Measurements from ENCODE around the gene CRIM1.

CRIM1 gene

DNA sequence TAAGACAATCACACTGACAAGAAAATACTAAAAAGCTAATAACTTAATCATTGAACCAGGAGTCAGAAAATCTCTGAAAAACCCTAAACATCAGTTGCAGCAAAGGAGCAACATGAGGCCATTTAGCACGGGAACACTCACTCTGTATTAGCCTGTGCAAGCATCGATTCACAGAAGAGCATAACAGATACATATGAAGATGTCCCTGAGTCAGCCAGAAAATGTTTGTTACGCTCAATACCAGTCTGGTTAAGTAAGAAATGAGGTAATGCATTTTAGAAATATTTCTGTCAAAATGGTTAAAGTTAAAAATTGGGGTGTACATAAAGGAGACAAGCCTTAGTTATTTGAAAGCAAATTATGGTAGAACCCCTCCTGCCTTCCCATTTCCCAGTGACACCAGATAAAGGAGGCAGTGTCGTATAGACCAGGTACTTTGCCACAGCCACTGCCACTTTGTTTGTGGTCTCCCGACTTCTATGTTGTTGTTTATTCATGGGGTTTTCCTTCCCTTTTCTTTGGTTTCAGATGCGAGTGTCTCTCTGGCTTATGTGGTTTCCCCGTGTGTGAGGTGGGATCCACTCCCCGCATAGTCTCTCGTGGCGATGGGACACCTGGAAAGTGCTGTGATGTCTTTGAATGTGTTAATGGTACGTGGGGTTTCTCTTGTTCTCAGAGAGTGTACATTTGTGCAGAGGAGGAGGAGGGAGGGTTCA, 108.6 kb downstream of the CRIM1 start:
- DNase-seq (ENCODE audit: low read depth, low spot score): no peak
- TF ChIP-seq SUZ12 (IDR thresholded peaks at IDR 0.05; ENCODE audit: extremely low read depth, insufficient read depth, insufficient read length) (no peak), ZNF274 (IDR thresholded peaks at IDR 0.05; ENCODE audit: low read depth, low read length) (no peak), YY1 (IDR thresholded peaks at IDR 0.05; ENCODE audit: insufficient read depth, insufficient read length) (no peak)
- Histone ChIP-seq H3K4me1 (ENCODE audit: insufficient read depth, insufficient read length) (peaks cover 4% of the 10 kb centered on the region), H3K9ac (ENCODE audit: insufficient read length, low read depth) (no peak overlapping the region), H3K27me3 (ENCODE audit: insufficient read depth, insufficient read length) (no peaks in the 10 kb centered on the region), H3K9me3 (ENCODE audit: insufficient read depth, low read length) (no peaks in the 10 kb centered on the region), H3K4me3 (ENCODE audit: insufficient read length, low read depth) (no peak overlapping the region), H3K36me3 (ENCODE audit: insufficient read depth, insufficient read length, low read length) (peaks cover 51% of the 10 kb centered on the region)

DNA sequence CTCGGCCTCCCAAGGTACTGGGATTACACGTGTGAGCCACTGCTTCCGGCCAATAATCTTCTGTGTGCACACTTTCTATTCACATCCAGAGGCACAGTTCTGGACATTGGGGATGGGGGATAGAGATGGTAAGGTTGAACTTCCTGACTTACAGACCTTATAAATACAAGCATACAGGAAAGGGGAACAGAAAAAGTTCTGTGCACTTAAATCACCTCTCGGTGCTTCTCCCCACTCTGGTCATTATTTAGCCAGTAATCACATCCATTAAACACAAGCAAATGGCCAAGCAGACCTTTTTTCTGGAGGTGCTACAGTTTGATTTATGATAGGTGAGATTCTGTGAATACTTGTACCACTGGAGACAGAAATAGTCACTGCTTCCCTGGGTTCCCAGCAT, 110.6 kb downstream of the CRIM1 start:
- H3K4me1 ChIP-seq (ENCODE audit: insufficient read depth, insufficient read length): no peaks in the 10 kb centered on the region
- TF ChIP-seq YY1 (IDR thresholded peaks at IDR 0.05; ENCODE audit: insufficient read depth, insufficient read length): no peak
- no peak for TF ChIP-seq SUZ12 (IDR thresholded peaks at IDR 0.05; ENCODE audit: extremely low read depth, insufficient read depth, insufficient read length)
- TF ChIP-seq ZNF274 (IDR thresholded peaks at IDR 0.05; ENCODE audit: low read depth, low read length): no peak

DNA sequence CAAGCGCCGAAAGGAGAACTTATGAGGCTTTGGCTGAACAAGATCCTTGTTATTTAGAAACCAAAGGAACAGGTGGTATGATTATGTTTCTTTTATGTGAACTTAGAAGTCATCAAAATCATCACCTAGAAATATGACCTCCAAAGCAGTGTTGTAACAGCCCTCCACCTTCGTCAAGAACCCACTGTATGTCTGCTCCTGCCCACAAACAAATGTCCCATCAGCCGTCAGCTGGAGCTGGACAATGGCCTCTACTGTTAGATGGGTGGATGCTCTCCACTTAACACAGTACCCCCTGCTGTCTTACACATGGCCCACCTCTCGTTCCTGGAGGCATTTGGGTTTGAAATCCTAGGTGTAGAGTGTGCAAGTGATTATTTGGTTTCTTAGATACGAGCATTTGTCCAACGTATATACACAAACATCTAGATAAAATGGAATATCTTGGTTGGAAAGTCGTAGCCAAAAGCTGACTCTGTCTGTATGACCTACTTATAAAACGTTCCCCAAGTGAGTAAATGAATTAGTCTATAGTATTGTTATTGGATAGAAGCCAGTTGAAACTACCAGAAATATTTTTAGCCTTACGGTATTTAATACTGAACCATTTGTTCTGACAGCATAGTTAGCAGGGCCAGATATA, 113.0 kb downstream of the CRIM1 start:
- Histone ChIP-seq H3K9me3 (ENCODE audit: insufficient read depth, low read length) (peaks cover 5% of the 10 kb centered on the region; the same call in 1 of the 2 replicates), H3K27me3 (ENCODE audit: insufficient read depth, insufficient read length) (no peaks in the 10 kb centered on the region), H3K4me1 (ENCODE audit: insufficient read depth, insufficient read length) (no peaks in the 10 kb centered on the region), H3K36me3 (ENCODE audit: insufficient read depth, insufficient read length, low read length) (peaks cover 49% of the 10 kb centered on the region), H3K4me3 (ENCODE audit: insufficient read length, low read depth) (no peak overlapping the region), H3K9ac (ENCODE audit: insufficient read length, low read depth) (no peak overlapping the region)
- TF ChIP-seq YY1 (IDR thresholded peaks at IDR 0.05; ENCODE audit: insufficient read depth, insufficient read length) (no peak), SUZ12 (IDR thresholded peaks at IDR 0.05; ENCODE audit: extremely low read depth, insufficient read depth, insufficient read length) (no peak), ZNF274 (IDR thresholded peaks at IDR 0.05; ENCODE audit: low read depth, low read length) (no peak)
- no peak for DNase-seq (ENCODE audit: low read depth, low spot score)

More for the DNA sequence above, 110.6 kb downstream of the CRIM1 start:
- Histone ChIP-seq H3K27me3 (ENCODE audit: insufficient read depth, insufficient read length) (no peaks in the 10 kb centered on the region), H3K9ac (ENCODE audit: insufficient read length, low read depth) (no peak overlapping the region), H3K9me3 (ENCODE audit: insufficient read depth, low read length) (no peaks in the 10 kb centered on the region), H3K36me3 (ENCODE audit: insufficient read depth, insufficient read length, low read length) (peaks cover 47% of the 10 kb centered on the region), H3K4me3 (ENCODE audit: insufficient read length, low read depth) (no peak overlapping the region)
- DNase-seq (ENCODE audit: low read depth, low spot score): no peak

DNA sequence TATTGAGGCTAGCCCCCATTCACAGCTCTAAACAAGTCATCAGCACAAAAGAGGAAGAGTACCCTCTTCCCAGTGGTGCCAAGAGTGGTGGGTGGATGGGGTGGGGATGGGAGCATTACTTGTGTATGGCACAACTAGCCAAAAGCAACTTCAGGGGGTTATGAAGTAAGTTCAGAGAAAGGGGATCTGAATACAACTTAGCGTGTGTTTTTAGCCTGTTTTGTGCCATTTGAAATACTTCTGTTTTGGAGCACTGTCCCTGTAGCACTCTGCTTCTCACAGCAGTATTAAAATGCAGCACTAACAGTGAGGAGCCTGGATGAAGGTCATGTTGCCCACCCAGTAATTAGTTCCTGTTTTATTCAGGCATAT, 113.5 kb downstream of the CRIM1 start:
- H3K36me3 ChIP-seq (ENCODE audit: insufficient read depth, insufficient read length, low read length): peaks cover 49% of the 10 kb centered on the region
- peaks cover 10% of the 10 kb centered on the region; the same call in 1 of the 2 replicates for H3K9me3 ChIP-seq (ENCODE audit: insufficient read depth, low read length)
- H3K4me3 ChIP-seq (ENCODE audit: insufficient read length, low read depth): no peak overlapping the region
- no peaks in the 10 kb centered on the region for H3K27me3 ChIP-seq (ENCODE audit: insufficient read depth, insufficient read length)
- H3K9ac ChIP-seq (ENCODE audit: insufficient read length, low read depth): no peak overlapping the region
- DNase-seq (ENCODE audit: low read depth, low spot score): no peak
- H3K4me1 ChIP-seq (ENCODE audit: insufficient read depth, insufficient read length): no peaks in the 10 kb centered on the region
- TF ChIP-seq SUZ12 (IDR thresholded peaks at IDR 0.05; ENCODE audit: extremely low read depth, insufficient read depth, insufficient read length) (no peak), ZNF274 (IDR thresholded peaks at IDR 0.05; ENCODE audit: low read depth, low read length) (no peak), YY1 (IDR thresholded peaks at IDR 0.05; ENCODE audit: insufficient read depth, insufficient read length) (no peak)

DNA sequence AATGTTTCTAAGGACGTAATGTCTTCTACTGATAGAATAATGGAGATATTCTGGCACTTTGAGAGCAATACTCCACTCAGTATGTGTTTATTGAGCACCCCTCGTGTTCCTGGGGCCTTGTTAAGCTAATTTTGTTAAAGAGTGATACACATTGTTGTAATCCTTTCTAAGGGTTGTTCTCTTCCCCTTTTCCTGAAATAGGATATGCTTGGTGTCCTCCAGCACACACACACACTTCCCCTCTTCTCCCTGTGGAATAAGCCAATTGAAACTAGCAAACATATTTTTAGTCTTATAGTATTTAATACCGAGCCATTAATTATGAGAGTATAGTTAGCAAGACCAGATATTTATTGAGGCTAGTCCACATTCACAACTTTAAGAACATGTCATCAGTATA, 114.1 kb downstream of the CRIM1 start:
- no peak overlapping the region for H3K4me3 ChIP-seq (ENCODE audit: insufficient read length, low read depth)
- DNase-seq (ENCODE audit: low read depth, low spot score): no peak
- no peaks in the 10 kb centered on the region for H3K4me1 ChIP-seq (ENCODE audit: insufficient read depth, insufficient read length)
- peaks cover 16% of the 10 kb centered on the region for H3K9me3 ChIP-seq (ENCODE audit: insufficient read depth, low read length)
- TF ChIP-seq SUZ12 (IDR thresholded peaks at IDR 0.05; ENCODE audit: extremely low read depth, insufficient read depth, insufficient read length): no peak
- no peak for TF ChIP-seq YY1 (IDR thresholded peaks at IDR 0.05; ENCODE audit: insufficient read depth, insufficient read length)
- TF ChIP-seq ZNF274 (IDR thresholded peaks at IDR 0.05; ENCODE audit: low read depth, low read length): no peak
- H3K36me3 ChIP-seq (ENCODE audit: insufficient read depth, insufficient read length, low read length): peaks cover 44% of the 10 kb centered on the region
- H3K9ac ChIP-seq (ENCODE audit: insufficient read length, low read depth): no peak overlapping the region
- no peaks in the 10 kb centered on the region for H3K27me3 ChIP-seq (ENCODE audit: insufficient read depth, insufficient read length)

DNA sequence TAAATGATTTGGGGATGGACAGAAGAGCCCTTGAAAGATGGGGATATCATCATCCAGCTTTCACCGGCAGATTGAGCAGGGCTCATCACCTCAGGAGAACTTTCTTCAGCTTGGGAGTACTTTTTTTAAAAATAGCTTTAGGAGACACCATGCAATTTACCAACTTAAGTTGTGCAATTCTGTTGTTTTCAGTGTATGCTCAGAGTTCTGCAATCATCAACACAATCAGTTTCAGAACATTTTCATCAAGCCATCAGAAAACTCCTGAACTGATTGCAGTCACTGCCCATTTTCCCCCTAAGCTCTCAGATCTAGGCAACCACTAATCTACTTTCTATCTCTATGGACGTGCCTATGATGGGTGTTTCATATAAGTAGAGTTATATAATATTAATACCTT, 117.7 kb downstream of the CRIM1 start:
- TF ChIP-seq SUZ12 (IDR thresholded peaks at IDR 0.05; ENCODE audit: extremely low read depth, insufficient read depth, insufficient read length) (no peak), ZNF274 (IDR thresholded peaks at IDR 0.05; ENCODE audit: low read depth, low read length) (no peak), YY1 (IDR thresholded peaks at IDR 0.05; ENCODE audit: insufficient read depth, insufficient read length) (no peak)
- DNase-seq (ENCODE audit: low read depth, low spot score): no peak
- peaks cover 30% of the 10 kb centered on the region for H3K36me3 ChIP-seq (ENCODE audit: insufficient read depth, insufficient read length, low read length)
- peaks cover 41% of the 10 kb centered on the region for H3K9me3 ChIP-seq (ENCODE audit: insufficient read depth, low read length)
- no peaks in the 10 kb centered on the region for H3K27me3 ChIP-seq (ENCODE audit: insufficient read depth, insufficient read length)
- H3K4me3 ChIP-seq (ENCODE audit: insufficient read length, low read depth): no peak overlapping the region
- no peak overlapping the region for H3K9ac ChIP-seq (ENCODE audit: insufficient read length, low read depth)
- no peaks in the 10 kb centered on the region for H3K4me1 ChIP-seq (ENCODE audit: insufficient read depth, insufficient read length)

DNA sequence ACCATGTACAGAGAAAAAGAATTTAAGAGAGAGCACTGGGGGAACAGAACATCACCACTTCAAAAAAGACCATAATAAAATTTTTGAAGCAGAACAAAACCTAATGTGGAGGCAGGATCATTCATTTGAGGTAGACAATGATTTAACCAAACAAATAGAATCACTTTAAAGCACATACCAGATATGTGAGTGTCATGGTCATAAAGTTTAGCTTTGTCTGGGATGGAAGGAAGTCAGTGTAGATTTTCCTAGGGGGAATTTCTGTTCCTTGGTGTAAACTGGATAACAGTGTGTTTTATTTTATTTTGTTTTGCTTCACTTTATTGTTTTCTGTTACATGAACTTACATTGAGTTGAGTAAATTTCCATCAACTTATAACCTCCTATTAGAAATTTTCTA, 120.8 kb downstream of the CRIM1 start:
- Histone ChIP-seq H3K4me3 (ENCODE audit: insufficient read length, low read depth) (no peak overlapping the region), H3K9me3 (ENCODE audit: insufficient read depth, low read length) (peaks cover 41% of the 10 kb centered on the region), H3K36me3 (ENCODE audit: insufficient read depth, insufficient read length, low read length) (peaks cover 47% of the 10 kb centered on the region), H3K9ac (ENCODE audit: insufficient read length, low read depth) (no peak overlapping the region), H3K27me3 (ENCODE audit: insufficient read depth, insufficient read length) (no peaks in the 10 kb centered on the region), H3K4me1 (ENCODE audit: insufficient read depth, insufficient read length) (no peaks in the 10 kb centered on the region)
- TF ChIP-seq ZNF274 (IDR thresholded peaks at IDR 0.05; ENCODE audit: low read depth, low read length): no peak
- no peak for TF ChIP-seq SUZ12 (IDR thresholded peaks at IDR 0.05; ENCODE audit: extremely low read depth, insufficient read depth, insufficient read length)
- no peak for TF ChIP-seq YY1 (IDR thresholded peaks at IDR 0.05; ENCODE audit: insufficient read depth, insufficient read length)
- DNase-seq (ENCODE audit: low read depth, low spot score): no peak
